ENCODE results near the gene ANKRD29. TPM values are rescaled to one million over a fixed set of nuclear protein-coding genes. Genes with fewer than 3 reads are reported as not detected.

ANKRD29 gene
- total and polyA plus RNA-seq, 2 experiments from 2014 or later, result 6.6 to 36.6 TPM

GRCh38 chr18:23626451-23627279 lies 36.0 kb downstream of the ANKRD29 start:
- H3K4me2 ChIP-seq, result no peak overlapping the region
- H3K4me1 Mint-ChIP-seq, result peaks cover 1% of the 10 kb centered on the region; the same call in 1 of the 3 replicates
- H2AFZ ChIP-seq, result no peak overlapping the region
- H3K79me2 ChIP-seq (replicated peaks; ENCODE audit: insufficient read depth), result no peaks in the 10 kb centered on the region
- H3K27ac Mint-ChIP-seq, result no peak overlapping the region
- no peaks in the 10 kb centered on the region; the same call in 1 of the 2 replicates for H4K20me1 ChIP-seq (replicated peaks; ENCODE audit: insufficient read depth)
- peaks cover 11% of the 10 kb centered on the region for H3K27me3 Mint-ChIP-seq (ENCODE audit: insufficient read depth, low read depth, poor library complexity)
- H3K36me3 ChIP-seq (ENCODE audit: insufficient read depth), result no peaks in the 10 kb centered on the region
- no peaks in the 10 kb centered on the region for H3F3A ChIP-seq (replicated peaks; ENCODE audit: low read depth)
- H3K9me2 ChIP-seq (ENCODE audit: insufficient read depth), result no peaks in the 10 kb centered on the region
- DNase-seq (ENCODE audit: low spot score) (no peak), ATAC-seq (no peak)
- peaks cover 4% of the 10 kb centered on the region for H3K27me3 ChIP-seq (ENCODE audit: insufficient read depth)
- no peak overlapping the region for H3K27ac ChIP-seq (ENCODE audit: low read depth)
- no peaks in the 10 kb centered on the region for H3K36me3 Mint-ChIP-seq (ENCODE audit: low read depth)
- H3K9me3 Mint-ChIP-seq, result no peaks in the 10 kb centered on the region
- H3K4me3 Mint-ChIP-seq, result no peak overlapping the region
- no peaks in the 10 kb centered on the region for H3K4me1 ChIP-seq (ENCODE audit: insufficient read depth)
- TF ChIP-seq NANOG (IDR thresholded peaks at IDR 0.05; ENCODE audit: borderline replicate concordance) (no peak), POLR2AphosphoS5 (IDR thresholded peaks at IDR 0.05; ENCODE audit: low read depth) (no peak), CTCF (conservative IDR thresholded peaks at IDR 0.05; ENCODE audit: low read depth in 2 of 2) (no peak), JUNB (IDR thresholded peaks at IDR 0.05; ENCODE audit: unreplicated experiment) (no peak), REST (IDR thresholded peaks at IDR 0.05; ENCODE audit: unreplicated experiment) (no peak), ZNF462 (CRISPR knock-in tag; IDR thresholded peaks at IDR 0.05) (no peak), ZNF331 (CRISPR knock-in tag; IDR thresholded peaks at IDR 0.05; ENCODE audit: low read depth) (no peak), ZNF114 (CRISPR knock-in tag; IDR thresholded peaks at IDR 0.05) (no peak), EZH2 (IDR thresholded peaks at IDR 0.05; ENCODE audit: low read depth, unreplicated experiment) (no peak), STAT1 (IDR thresholded peaks at IDR 0.05; ENCODE audit: unreplicated experiment) (no peak), CREB1 (CRISPR knock-in tag; IDR thresholded peaks at IDR 0.05; ENCODE audit: low read depth) (no peak), EZH2phosphoT487 (IDR thresholded peaks at IDR 0.05; ENCODE audit: unreplicated experiment) (no peak), ETS1 (IDR thresholded peaks at IDR 0.05) (no peak)
- no peak overlapping the region for H3K4me3 ChIP-seq
